NCI-H1436 (cell line): ENCODE data around the gene IBA57.
"Not testable (repeated sequence)": the region's sequence is repeated elsewhere in the genome, so short reads cannot be mapped to it uniquely, and the experiment has no call there.

ENCODE experiments used
- DNase-seq: peaks from one replicate; lab custom pipeline; 2025; lab: John Stamatoyannopoulos, UW

Gene IBA57

GRCh38 chr1:228172591-228173527 is 7.3 kb downstream of the IBA57 start:
- DNase-seq: no peak

- not testable (repeated sequence) for DNase-seq
Observed at GRCh38 chr1:228173528-228174481, 8.2 kb downstream of the IBA57 start.

GRCh38 chr1:228174482-228175315 is 9.1 kb downstream of the IBA57 start:
- no peak for DNase-seq

GRCh38 chr1:228175316-228176023 is 9.9 kb downstream of the IBA57 start:
- DNase-seq: no peak

- no peak for DNase-seq
Observed at GRCh38 chr1:228176024-228176395, 10.4 kb downstream of the IBA57 start.

GRCh38 chr1:228176461-228177182 is 11.0 kb downstream of the IBA57 start:
- no peak for DNase-seq

- DNase-seq: no peak
Observed at GRCh38 chr1:228177183-228177475, 11.5 kb downstream of the IBA57 start.

- no peak for DNase-seq
Observed at GRCh38 chr1:228177721-228178710, 12.4 kb downstream of the IBA57 start.

- no peak for DNase-seq
Observed at GRCh38 chr1:228178737-228179684, 13.4 kb downstream of the IBA57 start.

- DNase-seq: no peak
Observed at GRCh38 chr1:228180271-228180958, 14.8 kb downstream of the IBA57 start.

GRCh38 chr1:228180959-228181644 is 15.5 kb downstream of the IBA57 start:
- no peak for DNase-seq

GRCh38 chr1:228181645-228182034 is 16.0 kb downstream of the IBA57 start:
- no peak for DNase-seq

GRCh38 chr1:228182296-228183030 is 16.9 kb downstream of the IBA57 start:
- DNase-seq: no peak

GRCh38 chr1:228184152-228184551 is 18.5 kb downstream of the IBA57 start:
- no peak for DNase-seq

GRCh38 chr1:228185641-228185965 is 20.0 kb downstream of the IBA57 start:
- DNase-seq: no peak

GRCh38 chr1:228188249-228188648 is 22.6 kb downstream of the IBA57 start:
- not testable (repeated sequence) for DNase-seq

- no peak for DNase-seq
Observed at GRCh38 chr1:228190182-228190581, 24.6 kb downstream of the IBA57 start.
